ENCODE results near the gene DCAF11. TPM values are rescaled to one million over a fixed set of nuclear protein-coding genes. Genes with fewer than 3 reads are reported as not detected.
"Not testable (repeated sequence)": the region's sequence is repeated elsewhere in the genome, so short reads cannot be mapped to it uniquely, and the experiment has no call there.

Gene DCAF11
- total and polyA plus RNA-seq, 12 donors = 19.7 to 99.7 (median 70.8) TPM

GRCh38 chr14:24100197-24100981, 14.2 kb upstream of the DCAF11 start:
- WGBS, 2 donors = 85 to 86% methylated on average over 4 of the region's 4 CpGs
- Histone ChIP-seq H3K4me3 (no peak overlapping the region), H3K27ac (no peak overlapping the region)

GRCh38 chr14:24100982-24101494, 13.5 kb upstream of the DCAF11 start:
- TF ChIP-seq, protein P1, sequence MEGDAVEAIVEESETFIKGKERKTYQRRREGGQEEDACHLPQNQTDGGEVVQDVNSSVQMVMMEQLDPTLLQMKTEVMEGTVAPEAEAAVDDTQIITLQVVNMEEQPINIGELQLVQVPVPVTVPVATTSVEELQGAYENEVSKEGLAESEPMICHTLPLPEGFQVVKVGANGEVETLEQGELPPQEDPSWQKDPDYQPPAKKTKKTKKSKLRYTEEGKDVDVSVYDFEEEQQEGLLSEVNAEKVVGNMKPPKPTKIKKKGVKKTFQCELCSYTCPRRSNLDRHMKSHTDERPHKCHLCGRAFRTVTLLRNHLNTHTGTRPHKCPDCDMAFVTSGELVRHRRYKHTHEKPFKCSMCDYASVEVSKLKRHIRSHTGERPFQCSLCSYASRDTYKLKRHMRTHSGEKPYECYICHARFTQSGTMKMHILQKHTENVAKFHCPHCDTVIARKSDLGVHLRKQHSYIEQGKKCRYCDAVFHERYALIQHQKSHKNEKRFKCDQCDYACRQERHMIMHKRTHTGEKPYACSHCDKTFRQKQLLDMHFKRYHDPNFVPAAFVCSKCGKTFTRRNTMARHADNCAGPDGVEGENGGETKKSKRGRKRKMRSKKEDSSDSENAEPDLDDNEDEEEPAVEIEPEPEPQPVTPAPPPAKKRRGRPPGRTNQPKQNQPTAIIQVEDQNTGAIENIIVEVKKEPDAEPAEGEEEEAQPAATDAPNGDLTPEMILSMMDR (IDR thresholded peaks at IDR 0.05) = no peak
- Histone ChIP-seq H3K27me3 (no peaks in the 10 kb centered on the region), H3K9me3 (no peaks in the 10 kb centered on the region), H3K36me3 (peaks cover 0 to 67% (median 0%) of the 10 kb centered on the region in 9 donors), H3K27ac (no peak overlapping the region), H3K4me3 (no peak overlapping the region), H3K4me1 (peaks cover 0 to under 1% (median 0%) of the 10 kb centered on the region in 9 donors)
- intact Hi-C loops (cut with DNase I) = loop anchor here in 2 of 10 donors (5.0 to 10.0 kb wide), 2 partner anchors 39 to 116 kb away; partner anchors contain the start of gene DHRS4L2 (in 1 of the 2)
- ATAC-seq (no peak), DNase-seq (no peak)
- WGBS, 2 donors = 92 to 97% methylated on average over 3 of the region's 3 CpGs

More at GRCh38 chr14:24100197-24100981, 14.2 kb upstream of the DCAF11 start:
- Histone ChIP-seq H3K9me3 (no peaks in the 10 kb centered on the region), H3K36me3 (peaks cover 0 to 67% (median 0%) of the 10 kb centered on the region in 9 donors), H3K4me1 (peaks cover 0 to 5% (median 1%) of the 10 kb centered on the region in 9 donors), H3K27me3 (no peaks in the 10 kb centered on the region)
- DNase-seq = no peak
- TF ChIP-seq, protein P1 (IDR thresholded peaks at IDR 0.05) = no peak
- intact Hi-C loops (cut with DNase I) = loop anchor here in 2 of 10 donors (5.0 to 10.0 kb wide), 2 partner anchors 38 to 116 kb away; partner anchors contain the start of gene DHRS4L2 (in 1 of the 2)
- ATAC-seq = no peak

GRCh38 chr14:24102357-24103048, 12.1 kb upstream of the DCAF11 start:
- peaks cover 0 to 8% (median 0%) of the 10 kb centered on the region in 9 donors for H3K4me1 ChIP-seq
- no peak for DNase-seq
- ATAC-seq = no peak
- no peaks in the 10 kb centered on the region for H3K9me3 ChIP-seq
- peaks cover 0 to 67% (median 0%) of the 10 kb centered on the region in 9 donors for H3K36me3 ChIP-seq
- WGBS, 2 donors = 92% methylated on average over 7 of the region's 7 CpGs
- intact Hi-C loops (cut with DNase I) = loop anchor here in 2 of 10 donors (5.0 to 10.0 kb wide), 2 partner anchors 40 to 118 kb away; partner anchors contain the start of gene DHRS4L2 (in 1 of the 2)
- TF ChIP-seq, protein P1 (IDR thresholded peaks at IDR 0.05) = no peak
- no peak overlapping the region for H3K27ac ChIP-seq
- no peak overlapping the region for H3K4me3 ChIP-seq
- H3K27me3 ChIP-seq = no peaks in the 10 kb centered on the region

DNA sequence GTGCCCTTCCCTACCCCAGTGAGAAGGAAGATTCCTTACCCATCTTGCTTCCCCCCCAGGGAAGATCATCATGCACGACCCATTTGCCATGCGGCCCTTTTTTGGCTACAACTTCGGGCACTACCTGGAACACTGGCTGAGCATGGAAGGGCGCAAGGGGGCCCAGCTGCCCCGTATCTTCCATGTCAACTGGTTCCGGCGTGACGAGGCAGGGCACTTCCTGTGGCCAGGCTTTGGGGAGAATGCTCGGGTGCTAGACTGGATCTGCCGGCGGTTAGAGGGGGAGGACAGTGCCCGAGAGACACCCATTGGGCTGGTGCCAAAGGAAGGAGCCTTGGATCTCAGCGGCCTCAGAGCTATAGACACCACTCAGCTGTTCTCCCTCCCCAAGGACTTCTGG, 11.1 kb upstream of the DCAF11 start:
- H3K9me3 ChIP-seq = no peaks in the 10 kb centered on the region
- no peaks in the 10 kb centered on the region for H3K27me3 ChIP-seq
- no peak overlapping the region for H3K4me3 ChIP-seq
- peaks cover 0 to 57% (median 0%) of the 10 kb centered on the region in 9 donors for H3K36me3 ChIP-seq
- ATAC-seq (peak in 1 of 8 donors; percentile 9), DNase-seq (no peak)
- H3K27ac ChIP-seq = no peak overlapping the region
- H3K4me1 ChIP-seq = peaks cover 0 to 12% (median 0%) of the 10 kb centered on the region in 9 donors
- WGBS, 2 donors = 89% methylated on average over 13 of the region's 13 CpGs
- intact Hi-C loops (cut with DNase I) = loop anchor here in 2 of 10 donors (5.0 to 10.0 kb wide), 2 partner anchors 41 to 119 kb away; partner anchors contain the start of gene DHRS4L2 (in 1 of the 2)
- TF ChIP-seq, protein P1 (IDR thresholded peaks at IDR 0.05) = no peak

- intact Hi-C loops (cut with DNase I) = loop anchor here in 4 of 10 donors (5.0 to 10.0 kb wide), 3 partner anchors 48 to 121 kb away; partner anchors contain the start of gene DHRS4L2 (in 1 of the 4)
- not testable (repeated sequence) for H3K9me3 ChIP-seq, H3K27me3 ChIP-seq, ATAC-seq, DNase-seq, H3K4me3 ChIP-seq
- Histone ChIP-seq H3K4me1 (peaks cover 0 to 21% (median 7%) of the 10 kb centered on the region in 9 donors), H3K27ac (peak overlapping the region in 1 of 10 donors; percentile 10), H3K36me3 (peaks cover 0 to 34% (median 0%) of the 10 kb centered on the region in 9 donors)
- 92 to 96% methylated on average over 8 of the region's 8 CpGs for WGBS, 2 donors
Measured at GRCh38 chr14:24105609-24106239, 8.9 kb upstream of the DCAF11 start.

All from heart right ventricle (tissue), 16 donors.